Iris pigment epithelial cell (primary cell): Measurements from ENCODE around the gene ANKRD6.

Experiments used
- DNase-seq: peaks from one replicate; pipeline ENCODE4 v3.0.0-alpha.2; 2011; ENCODE audit warnings: low read depth

The ANKRD6 gene

DNA sequence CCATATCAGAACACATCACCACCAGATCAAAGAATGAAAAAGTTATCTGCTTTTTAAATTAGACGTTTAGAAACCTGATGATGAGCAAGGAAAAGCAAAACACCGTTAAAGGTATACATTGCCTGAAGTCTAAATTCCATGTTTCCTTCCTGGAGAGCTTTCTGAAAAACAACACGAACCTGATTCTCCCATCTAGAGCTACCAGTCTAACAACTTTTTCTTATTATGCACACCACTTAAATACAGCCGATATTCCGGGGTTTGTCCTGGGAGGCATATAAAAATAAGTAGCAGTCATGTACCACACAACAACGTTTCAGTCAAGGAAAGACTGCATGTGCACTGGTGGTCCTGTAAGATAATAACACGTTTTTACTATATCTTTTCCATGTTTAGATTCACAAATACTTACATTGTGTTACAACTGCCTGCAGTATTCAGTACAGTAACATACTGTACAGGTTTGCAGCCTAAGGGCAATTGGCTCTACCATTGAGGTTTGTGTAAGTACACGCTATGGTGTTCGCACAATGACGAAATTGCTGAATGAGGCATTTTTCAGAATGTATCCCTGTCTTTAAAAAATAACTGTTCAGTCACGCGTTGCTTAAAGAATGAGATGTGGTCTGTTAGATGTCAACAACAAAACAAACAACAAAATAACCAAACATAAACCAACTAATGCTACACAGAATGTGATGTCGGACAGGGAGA lies 224.7 kb downstream of the ANKRD6 start:
- no peak for DNase-seq

DNA sequence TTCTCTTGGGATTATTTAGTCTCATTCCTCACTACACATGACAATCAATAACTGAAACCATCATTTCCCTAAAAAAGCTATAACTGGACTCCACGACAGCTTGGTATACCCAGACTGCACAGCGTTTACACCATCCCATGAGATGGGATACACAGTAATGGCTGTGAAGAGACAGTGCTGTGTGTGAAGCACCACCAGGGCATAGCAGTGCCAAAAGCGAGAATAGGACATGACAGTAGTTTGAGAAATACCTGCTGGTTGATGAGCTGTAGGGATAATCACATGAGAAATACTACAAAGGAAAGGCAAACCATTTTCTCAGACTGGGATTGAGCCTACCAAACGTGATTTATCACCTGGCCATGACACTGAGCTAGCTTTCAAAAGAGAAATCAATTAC lies 228.0 kb downstream of the ANKRD6 start:
- DNase-seq, result no peak

GRCh38 chr6:89661559-89661958 lies 228.6 kb downstream of the ANKRD6 start:
- DNase-seq, result peak; percentile 31

DNA sequence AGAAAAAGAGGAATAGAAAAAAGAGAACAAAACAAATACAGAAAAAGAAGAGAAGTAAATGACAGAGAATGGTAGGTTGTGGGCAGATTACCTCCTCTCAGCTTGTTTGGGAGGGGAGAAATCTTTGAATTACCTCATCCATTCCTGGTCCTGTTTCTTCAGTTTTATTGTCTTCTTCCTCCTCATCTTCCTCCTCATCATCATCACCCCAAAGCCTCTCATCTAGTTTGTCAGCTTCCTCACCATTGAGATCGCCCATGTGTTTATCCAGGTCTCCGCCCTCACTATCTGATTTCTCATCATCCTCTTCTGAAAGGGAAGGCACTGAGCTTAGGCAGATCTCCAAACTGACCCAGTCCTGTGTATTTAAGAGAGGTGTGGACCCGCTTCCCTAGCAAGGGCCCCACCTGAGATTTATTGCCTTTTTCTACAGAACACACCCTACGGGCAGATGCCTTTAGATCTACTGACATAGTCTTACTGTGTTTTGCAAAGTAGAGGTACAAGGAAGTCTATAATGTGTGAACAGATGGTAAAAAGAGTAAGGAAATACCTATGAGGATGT lies 229.8 kb downstream of the ANKRD6 start:
- no peak for DNase-seq

DNA sequence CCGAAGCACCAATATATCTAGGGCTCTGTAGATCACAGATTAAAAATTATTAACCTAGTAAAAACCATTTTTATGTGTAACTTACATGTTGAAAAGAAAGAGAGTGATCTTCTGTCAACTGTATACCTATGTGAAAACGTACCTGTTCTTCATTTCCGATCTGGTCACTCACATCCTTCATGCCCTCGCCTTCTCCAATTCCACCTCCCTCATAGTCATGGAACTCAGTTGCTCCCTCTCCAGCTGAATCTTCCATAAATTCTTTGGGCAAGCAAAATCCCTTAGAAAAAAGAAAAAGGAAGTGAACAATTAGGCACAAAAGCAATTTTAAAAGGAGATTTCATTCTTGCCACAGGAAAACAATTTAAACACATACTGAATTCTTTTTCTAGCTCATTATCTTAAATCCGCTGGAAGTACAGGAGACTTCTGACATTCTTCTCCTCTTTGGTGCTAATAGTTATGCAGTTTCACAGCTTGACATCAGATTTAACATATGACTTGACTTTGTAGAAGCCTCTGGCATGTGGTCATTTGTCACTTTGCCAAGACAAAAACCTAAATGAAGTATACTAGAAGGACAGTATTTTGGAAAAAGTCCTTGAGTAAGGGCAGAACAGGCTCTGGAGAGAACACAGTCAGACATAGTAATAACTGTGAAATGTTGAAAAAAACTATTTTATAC lies 235.1 kb downstream of the ANKRD6 start:
- peak; percentile 31 for DNase-seq

GRCh38 chr6:89669002-89669401 lies 236.1 kb downstream of the ANKRD6 start:
- DNase-seq, result peak; percentile 60

DNA sequence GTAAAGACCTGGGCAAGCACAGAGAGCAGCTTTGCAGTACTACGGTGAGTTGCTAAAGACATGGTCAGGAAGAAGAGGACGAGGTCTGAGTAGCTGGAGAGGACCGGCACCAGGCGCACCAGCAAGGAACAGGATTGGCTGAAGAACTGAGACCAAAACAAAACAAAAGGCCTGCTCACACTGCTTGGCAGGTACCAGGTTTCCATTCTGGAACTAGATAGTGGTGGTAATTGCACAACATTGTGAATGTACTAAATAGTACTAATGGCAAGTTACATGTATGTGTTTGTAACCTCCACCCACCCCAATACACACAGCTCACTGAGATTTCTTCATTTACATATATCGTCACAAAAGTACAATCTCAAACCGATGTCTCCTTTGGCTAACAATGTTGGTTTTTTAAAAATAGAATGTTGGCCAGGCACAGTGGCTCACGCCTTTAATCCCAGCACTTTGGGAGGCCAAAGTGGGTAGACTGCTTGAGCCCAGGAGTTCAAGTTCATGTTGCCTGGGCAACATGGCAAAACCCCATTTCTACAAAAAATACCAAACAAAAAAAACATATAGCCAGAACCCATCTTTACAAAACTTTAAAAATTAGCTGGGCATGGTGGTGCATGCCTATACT lies 238.1 kb downstream of the ANKRD6 start:
- DNase-seq, result no peak

- DNase-seq, result peak; percentile 57
These were observed 243.2 kb downstream of the ANKRD6 start for GRCh38 chr6:89675949-89676748.

DNA sequence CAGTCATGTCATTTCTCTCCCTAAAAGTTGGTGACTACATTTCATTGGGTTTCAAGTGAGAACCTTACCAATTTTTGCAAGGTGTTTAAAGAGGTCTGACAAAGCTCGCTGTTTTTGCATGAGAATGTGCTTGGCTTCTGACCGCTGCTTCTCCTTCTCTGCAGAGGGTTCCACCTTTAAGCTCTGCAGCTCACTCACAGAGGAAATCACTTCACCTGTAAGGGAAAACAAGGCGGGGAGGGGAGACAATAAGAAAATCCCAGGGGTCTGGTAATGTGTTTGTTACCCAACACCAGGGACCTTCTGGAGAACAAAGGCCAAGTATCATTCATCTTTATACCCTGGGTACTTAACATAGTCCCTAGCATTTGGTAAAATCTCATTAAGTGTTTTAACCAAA lies 245.6 kb downstream of the ANKRD6 start:
- DNase-seq, result no peak

DNA sequence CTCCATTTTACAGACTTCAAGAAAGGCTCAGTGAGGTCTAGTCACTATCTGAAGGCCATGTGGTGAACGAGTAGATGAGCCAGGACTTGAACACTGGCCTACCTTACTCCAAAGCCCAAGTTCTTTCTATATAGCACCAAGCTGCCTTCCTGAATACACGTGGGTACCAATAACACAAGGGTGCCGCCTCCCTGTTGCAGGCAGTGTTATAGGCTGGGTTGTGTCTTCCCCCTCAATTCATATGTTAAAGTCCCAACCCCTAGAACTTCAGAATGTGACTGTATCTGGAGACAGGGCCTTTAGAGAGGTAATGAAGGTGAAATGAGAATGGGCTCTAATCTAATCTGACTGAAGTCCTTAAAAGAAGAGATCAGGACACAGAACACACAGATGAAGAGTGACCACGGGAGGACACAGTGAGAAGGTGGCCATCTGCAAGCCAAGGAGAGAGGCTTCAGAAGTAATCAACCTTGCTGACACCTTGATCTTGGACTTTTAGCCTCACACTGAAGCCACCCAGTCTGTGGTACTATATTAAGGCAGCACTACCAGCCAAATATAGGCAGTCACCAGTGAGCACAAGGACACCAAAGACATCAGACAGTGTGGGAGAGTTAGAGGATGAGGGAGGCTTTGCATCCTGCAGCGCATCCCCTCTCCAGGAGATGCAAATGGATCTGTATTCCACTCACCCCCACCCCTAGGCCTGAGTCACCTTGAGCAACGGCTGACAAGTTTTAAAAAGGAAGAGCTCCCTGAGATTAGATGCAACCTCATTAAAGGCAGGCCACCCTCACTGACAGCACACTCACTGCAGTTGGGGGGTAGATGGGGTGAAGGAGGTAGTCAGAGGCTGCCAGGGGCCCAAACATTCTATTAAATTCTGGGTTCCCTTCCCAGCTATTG lies 246.5 kb downstream of the ANKRD6 start:
- DNase-seq, result no peak

- no peak for DNase-seq
These were observed 247.2 kb downstream of the ANKRD6 start for GRCh38 chr6:89680150-89680549.

- no peak for DNase-seq
These were observed 247.6 kb downstream of the ANKRD6 start for GRCh38 chr6:89680551-89680950.

DNA sequence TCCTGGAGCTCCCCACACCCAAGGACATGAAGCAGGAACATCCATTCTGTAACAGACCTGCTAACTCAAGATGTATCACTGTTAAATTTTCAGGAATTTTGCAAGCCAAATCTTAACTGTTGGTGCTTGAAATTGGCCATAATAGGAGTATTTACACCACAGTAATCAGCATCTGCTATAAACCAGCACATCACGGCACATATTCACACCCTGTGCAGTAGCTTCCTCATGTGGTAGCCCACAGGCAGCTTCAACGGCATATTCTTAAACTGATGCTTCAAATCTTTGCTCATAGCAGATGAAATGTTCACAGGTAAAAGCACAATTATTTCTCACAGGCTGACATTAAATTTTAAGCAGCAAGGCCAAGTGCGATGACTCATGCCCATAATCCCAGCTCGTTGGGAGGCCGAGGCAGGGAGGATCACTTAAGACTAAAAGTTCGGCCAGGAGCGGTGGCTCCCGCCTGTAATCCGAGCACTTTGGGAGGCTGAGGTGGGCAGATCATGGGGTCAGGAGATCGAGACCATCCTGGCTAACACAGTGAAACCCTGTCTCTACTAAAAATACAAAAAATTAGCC lies 249.1 kb downstream of the ANKRD6 start:
- peak; percentile 41 for DNase-seq

- no peak for DNase-seq
These were observed 250.0 kb downstream of the ANKRD6 start for GRCh38 chr6:89682991-89683390.
